ENCODE measurements around the gene MIA2.
"Not testable (repeated sequence)": the region's sequence is repeated elsewhere in the genome, so short reads cannot be mapped to it uniquely, and the experiment has no call there.

MIA2 gene, protein sequence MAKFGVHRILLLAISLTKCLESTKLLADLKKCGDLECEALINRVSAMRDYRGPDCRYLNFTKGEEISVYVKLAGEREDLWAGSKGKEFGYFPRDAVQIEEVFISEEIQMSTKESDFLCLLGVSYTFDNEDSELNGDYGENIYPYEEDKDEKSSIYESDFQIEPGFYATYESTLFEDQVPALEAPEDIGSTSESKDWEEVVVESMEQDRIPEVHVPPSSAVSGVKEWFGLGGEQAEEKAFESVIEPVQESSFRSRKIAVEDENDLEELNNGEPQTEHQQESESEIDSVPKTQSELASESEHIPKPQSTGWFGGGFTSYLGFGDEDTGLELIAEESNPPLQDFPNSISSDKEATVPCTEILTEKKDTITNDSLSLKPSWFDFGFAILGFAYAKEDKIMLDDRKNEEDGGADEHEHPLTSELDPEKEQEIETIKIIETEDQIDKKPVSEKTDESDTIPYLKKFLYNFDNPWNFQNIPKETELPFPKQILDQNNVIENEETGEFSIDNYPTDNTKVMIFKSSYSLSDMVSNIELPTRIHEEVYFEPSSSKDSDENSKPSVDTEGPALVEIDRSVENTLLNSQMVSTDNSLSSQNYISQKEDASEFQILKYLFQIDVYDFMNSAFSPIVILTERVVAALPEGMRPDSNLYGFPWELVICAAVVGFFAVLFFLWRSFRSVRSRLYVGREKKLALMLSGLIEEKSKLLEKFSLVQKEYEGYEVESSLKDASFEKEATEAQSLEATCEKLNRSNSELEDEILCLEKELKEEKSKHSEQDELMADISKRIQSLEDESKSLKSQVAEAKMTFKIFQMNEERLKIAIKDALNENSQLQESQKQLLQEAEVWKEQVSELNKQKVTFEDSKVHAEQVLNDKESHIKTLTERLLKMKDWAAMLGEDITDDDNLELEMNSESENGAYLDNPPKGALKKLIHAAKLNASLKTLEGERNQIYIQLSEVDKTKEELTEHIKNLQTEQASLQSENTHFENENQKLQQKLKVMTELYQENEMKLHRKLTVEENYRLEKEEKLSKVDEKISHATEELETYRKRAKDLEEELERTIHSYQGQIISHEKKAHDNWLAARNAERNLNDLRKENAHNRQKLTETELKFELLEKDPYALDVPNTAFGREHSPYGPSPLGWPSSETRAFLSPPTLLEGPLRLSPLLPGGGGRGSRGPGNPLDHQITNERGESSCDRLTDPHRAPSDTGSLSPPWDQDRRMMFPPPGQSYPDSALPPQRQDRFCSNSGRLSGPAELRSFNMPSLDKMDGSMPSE (N-terminal part only)

DNA sequence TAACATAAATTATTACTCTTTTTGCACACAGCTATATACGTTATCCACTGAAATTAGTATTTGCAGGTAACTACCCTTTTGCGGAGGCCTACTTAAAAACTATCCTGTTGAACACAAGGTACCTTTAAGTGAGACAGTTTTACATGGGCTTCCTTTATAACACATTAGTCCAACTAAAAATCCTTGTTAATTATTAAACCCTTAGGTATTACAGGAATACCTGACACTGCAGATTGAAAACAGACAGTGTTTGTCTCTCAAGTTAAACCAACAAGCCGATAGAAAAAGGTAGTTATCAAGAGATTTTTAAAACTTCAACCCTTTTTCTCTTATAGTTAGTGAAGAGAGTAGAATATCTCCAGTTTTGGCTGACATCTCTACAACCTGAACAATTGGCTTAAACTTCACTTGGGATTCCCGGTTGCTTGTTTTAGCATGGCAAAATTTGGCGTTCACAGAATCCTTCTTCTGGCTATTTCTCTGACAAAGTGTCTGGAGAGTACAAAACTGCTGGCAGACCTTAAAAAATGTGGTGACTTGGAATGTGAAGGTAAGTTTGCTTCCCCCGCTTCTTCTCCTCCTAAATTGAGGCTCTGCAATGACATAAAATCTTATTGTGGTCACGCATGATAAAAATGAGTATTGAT lies at the start of gene MIA2:
TSS of gene MIA2 (plus strand) at position 236 of the 647 bp plus-strand sequence. CDS start at position 436, 200 bp downstream.
- H3K4me3 ChIP-seq (ENCODE audit: low read depth, low read length) = no peak within 1 kb of the TSS
- no peak for DNase-seq (ENCODE audit: low read depth)

DNA sequence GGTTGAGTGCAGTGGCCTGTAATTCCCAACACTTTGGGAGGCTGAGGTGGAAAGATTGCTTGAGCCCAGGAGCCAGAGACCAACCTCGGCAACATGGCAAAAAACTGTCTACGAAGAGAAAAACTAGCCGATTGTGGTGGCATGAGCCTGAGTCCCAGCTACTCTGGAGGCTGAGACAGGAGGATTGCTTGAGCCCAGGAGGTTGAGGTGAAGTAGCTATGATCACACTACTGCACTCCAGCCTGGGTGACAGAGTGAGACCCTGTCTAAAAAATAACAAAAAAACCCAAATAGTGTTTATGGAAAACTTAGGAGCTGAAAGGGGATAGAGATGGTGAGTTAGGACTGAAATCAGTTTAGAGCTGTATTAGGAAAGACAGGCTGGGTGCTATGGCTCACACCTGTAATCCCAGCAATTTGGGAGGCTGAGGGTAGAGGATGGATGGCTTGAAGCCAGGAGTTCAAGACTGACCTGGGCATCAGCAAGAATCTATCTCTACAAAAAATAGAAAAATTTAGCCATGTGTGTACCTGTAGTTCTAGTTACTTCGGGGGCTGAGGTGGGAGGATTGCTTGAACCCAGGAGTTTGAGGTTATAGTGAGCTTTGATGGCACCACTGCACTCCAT lies 49.0 kb upstream of the MIA2 start:
- H3K4me3 ChIP-seq (ENCODE audit: low read depth, low read length) = no peak overlapping the region
- DNase-seq (ENCODE audit: low read depth) = no peak

DNA sequence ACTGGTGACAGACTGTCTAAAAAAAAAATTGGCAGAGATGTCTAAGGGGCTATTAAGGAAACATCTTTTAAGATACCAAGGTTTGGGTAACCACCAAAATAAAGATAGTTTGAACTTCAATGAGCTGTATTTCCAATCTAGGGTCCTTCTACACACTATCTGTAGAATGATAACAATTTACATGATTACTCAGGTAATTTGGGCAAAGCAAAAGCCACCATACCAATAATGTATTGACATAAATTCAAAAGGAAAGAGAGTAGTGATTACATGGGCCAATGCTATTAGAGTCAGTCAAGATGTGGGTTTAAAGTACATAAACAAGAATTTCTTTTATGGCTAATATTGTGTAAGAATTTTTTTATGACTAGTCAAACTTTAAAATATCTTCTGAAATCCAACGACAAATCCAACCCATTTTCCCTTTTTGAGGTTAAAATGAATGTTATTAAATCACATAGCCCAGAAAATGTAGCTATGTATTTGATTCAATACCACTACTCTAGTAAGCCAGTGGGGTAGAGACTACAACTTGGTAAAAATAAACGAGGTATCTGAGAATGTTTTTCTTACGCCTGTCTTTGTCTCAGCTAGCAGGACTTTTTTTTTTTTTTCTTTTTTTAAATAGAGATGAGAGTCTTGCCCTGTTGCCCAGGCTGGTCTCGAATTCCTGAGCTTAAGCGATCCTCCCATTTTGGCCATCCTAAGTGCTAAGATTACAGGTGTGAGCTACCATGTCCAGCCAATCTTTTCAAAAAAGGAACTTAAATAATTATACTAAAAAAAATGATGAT lies 48.3 kb upstream of the MIA2 start:
- H3K4me3 ChIP-seq (ENCODE audit: low read depth, low read length) = no peak overlapping the region

DNA sequence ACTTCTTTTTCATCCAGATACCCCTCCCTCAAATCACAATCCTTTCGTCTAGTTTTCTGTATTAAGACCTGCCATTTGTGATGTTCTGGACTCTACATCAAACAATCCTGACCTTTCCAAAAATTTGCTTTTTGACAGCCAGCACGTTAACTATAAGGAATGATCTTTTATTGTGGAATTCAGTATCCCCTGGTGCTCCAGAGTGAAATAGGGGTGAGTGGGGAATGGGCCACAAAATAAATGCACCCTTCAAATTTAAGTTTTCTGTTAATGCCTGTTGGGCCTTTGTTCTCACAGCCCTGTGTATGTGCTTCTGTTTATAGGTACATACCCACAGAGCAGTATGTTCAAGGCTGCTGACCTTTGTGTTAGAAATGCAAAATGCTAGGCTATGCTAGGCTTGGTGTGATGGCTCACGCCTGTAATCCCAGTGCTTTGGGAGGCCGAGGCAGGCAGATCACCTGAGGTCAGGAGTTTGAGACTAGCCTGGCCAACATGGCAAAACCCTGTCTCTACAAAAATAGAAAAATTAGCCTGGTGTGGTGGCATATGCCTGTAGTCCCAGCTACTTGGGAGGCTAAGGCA lies 46.7 kb upstream of the MIA2 start:
- DNase-seq (ENCODE audit: low read depth) = no peak
- H3K4me3 ChIP-seq (ENCODE audit: low read depth, low read length) = no peak overlapping the region

More for the DNA sequence above, 48.3 kb upstream of the MIA2 start:
- no peak for DNase-seq (ENCODE audit: low read depth)

DNA sequence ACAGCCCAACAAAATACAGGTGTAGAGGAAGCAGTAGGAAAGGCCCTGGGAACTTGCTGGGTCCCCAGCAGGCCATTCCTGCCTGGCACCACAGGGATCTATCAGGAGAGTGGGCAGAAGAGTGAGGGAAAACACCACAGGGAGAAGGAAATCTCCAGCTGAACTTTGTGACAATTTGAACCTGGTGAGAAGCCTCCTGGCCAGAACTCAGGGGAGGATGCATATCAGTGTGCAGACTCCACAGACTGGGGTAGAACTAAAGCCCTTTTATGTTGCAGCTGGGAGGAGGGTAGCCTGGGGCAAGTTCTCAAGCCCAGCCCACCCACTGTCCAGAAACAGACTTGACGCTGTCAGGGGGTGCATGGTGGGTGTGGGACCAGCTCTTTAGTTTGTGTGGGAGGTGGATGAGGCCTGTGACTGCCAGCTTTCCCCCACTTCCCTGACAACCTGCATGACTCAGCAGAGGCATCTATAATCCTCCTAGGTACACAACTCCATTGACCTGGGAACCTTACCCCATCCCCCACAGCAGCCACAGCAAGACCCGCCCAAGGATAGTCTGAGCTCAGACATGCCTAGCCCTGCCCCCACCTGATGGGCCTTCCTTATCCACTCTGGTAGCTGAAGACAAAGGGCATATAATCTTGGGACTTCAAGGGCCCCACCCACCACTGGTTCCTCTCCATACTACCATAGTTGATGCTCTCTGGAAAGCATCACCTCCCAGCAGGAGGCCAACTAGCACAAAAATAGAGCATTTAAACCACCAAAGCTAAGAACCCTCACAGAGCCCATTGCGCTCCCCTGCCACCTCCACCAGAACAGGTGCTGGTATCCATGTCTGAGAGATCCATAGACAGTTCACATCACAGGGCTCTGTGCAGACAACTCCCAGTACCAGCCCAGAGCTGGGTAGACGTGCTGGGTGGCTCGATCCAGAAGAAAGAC lies 29.8 kb upstream of the MIA2 start:
- H3K4me3 ChIP-seq (ENCODE audit: low read depth, low read length) = no peak overlapping the region
- no peak for DNase-seq (ENCODE audit: low read depth)

DNA sequence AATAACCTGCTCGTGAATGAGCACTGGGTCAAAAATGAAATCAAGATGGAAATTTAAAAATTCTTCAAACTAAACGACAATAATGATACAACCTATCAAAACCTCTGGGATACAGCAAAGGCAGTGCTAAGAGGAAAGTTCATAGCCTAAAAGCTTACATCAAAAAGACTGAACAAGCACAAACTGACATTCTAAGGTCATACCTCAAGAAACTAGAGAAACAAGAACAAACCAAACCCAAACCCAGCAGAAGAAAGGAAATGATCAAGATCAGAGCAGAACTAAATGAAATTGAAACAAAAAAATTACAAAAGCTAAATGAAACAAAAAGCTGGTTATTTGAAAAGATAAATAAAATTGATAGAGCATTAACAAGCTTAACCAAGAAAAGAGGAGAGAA lies 26.3 kb upstream of the MIA2 start:
- H3K4me3 ChIP-seq (ENCODE audit: low read depth, low read length); DNase-seq (ENCODE audit: low read depth): not testable (repeated sequence)

DNA sequence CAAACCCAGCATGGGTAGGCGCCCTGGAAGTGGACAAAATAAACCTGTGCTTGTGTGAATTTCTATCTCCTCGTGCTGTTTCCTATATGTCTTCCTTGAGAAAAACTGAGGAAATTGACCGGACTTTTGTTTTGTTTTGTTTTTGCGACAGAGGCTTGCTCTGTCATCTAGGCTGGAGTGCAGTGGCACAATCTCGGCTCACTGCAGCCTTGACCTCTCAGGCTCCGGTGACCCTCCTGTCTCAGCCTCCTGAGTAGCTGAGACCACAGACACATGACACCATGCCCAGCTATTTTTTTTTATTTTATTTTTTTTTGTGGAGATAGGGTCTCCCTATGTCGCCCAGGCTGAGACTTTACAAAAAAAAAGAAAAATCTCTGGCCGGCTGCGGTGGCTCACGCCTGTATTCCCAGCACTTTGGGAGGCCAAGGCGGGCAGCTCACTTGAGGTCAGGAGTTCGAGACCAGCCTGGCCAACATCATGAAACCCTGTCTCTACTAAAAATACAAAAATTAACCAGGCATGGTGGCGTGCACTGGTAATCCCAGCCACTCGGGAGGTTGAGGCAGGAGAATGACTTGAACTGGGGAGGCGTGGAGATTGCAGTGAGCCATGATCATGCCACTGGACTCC lies 22.5 kb upstream of the MIA2 start:
- no peak for DNase-seq (ENCODE audit: low read depth)
- no peak overlapping the region for H3K4me3 ChIP-seq (ENCODE audit: low read depth, low read length)

DNA sequence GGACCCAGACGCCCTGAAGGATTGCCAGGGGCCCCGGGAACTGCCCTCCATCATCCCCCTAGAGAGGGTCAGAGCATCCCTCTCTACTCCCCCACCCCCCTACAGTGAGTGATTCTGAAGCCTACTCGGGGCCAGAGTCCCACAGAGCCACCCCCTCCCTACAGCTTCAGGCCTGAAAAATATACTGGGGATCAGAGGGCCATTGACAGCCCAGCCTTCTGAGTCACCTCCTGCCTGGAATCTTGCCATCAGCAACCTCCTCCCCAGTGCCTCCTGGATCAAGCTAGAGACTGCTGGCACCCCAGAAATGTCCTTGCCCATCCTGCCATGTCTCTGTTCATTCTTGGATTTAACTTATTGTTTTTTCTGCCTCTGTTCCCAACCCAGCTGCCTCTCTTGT lies 21.7 kb upstream of the MIA2 start:
- no peak overlapping the region for H3K4me3 ChIP-seq (ENCODE audit: low read depth, low read length)
- DNase-seq (ENCODE audit: low read depth) = no peak

DNA sequence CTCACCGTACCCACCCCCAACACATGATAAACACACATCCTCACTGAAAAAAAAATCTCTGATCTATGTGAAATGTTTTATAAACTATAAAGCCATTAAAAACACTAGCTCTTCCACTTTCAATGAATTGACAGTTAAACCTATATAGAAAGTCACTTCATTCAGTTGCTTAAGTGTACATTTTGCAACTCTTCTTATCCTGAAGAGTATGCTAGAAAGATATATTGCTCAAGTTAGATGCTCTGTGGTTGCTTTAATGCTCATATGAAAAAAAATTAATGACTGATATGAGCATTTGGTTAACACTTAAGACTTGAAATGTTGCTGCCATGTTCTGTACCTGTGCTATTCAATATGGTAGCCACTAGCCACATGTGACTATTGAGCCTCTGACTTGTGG lies 21.0 kb upstream of the MIA2 start:
- no peak for DNase-seq (ENCODE audit: low read depth)

DNA sequence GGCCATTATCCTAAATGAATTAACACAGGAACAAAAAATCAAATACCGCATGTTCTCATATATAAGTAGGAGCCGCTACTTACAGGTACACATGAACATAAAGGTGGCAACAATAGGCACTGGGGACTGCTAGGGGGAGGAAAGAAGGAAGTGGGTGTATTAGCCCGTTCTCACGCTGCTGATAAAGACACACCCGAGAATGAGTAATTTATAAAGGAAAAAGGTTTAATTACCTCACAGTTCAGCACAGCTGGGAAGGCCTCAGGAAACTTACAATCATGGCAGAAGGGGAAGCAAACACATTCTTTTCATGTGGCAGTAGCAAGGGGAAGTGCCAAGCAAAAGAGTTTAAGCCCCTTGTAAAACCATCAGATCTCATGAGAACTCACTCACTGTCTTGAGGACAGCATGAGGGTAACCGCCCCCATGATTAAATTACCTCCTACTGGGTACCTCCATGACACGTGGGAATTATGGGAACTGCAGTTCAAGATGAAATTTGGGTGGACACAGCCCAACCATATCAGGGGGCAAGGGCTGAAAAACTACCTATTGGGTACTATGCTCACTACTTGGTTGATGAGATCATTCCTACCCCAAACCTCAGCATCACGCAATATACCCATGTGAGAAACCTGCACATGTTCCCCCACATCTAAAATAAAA lies 16.4 kb upstream of the MIA2 start:
- no peak overlapping the region for H3K4me3 ChIP-seq (ENCODE audit: low read depth, low read length)
- no peak for DNase-seq (ENCODE audit: low read depth)

More for the DNA sequence above, 21.0 kb upstream of the MIA2 start:
- no peak overlapping the region for H3K4me3 ChIP-seq (ENCODE audit: low read depth, low read length)

DNA sequence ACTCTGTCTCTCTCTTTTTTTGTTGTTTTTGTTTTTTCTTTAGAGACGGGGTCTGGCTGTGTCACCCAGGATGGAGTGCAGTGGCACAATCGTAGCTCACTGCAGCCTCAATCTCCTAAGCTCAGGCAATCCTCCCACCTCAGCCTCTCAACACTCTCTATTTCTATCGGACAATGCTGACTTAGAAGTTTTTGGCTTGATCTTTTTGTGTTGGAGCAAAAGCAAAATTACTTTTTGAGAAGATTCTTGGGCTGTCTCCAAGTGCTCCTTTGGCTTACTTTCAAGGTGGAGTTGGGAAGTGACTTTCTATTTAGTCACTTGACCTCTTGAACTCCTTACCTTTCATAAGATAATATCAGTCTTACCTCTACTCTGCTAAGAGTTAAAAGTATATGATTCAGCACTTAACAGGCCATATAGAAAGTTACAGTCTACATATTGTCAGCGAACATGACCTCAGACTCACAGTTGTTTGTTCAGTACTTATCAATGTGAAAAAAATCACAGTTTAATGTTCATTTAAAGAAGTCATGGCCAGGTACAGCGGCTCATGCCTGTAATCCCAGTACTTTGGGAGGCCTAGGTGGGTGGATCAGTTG lies 15.4 kb upstream of the MIA2 start:
- no peak overlapping the region for H3K4me3 ChIP-seq (ENCODE audit: low read depth, low read length)
- DNase-seq (ENCODE audit: low read depth) = no peak

DNA sequence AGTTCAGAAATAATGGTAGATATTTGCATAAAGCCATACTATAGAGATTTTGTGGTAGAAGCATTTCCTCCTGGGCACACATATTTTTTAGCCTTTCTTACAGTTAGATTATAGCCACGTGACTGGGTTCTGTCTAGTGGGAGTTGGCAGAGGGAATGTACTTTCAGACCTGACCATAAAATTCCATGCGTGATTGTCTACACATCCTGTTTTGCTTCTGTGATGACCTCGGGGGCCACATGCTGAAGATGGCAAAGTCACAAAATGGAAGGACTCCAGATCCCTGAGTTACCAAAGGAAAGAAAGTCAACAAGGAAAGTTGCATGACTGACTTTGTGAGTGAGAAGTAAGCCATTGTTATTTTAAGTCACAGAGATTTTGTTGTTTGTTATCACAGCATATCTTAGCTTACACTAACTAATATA lies 14.6 kb upstream of the MIA2 start:
- no peak for DNase-seq (ENCODE audit: low read depth)
- H3K4me3 ChIP-seq (ENCODE audit: low read depth, low read length) = no peak overlapping the region

DNA sequence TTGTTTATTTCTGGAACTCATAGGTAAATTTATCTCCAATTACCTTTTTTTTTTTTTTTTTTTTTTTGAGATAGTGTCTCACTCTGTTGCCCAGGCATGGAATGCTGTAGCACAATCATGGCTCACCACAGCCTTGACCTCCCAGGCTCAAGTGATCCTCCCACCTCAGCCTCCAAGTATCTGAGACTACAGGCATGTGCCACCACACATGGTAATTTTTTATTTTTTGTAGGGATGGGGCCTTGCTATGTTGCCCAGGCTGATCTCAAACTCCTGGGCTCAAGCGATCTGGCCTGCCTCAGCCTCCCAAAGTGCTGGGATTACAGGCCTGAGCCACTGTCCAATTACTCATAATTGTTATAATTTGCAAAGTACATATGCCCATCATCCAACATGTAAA lies 13.2 kb upstream of the MIA2 start:
- not testable (repeated sequence) for DNase-seq (ENCODE audit: low read depth)

DNA sequence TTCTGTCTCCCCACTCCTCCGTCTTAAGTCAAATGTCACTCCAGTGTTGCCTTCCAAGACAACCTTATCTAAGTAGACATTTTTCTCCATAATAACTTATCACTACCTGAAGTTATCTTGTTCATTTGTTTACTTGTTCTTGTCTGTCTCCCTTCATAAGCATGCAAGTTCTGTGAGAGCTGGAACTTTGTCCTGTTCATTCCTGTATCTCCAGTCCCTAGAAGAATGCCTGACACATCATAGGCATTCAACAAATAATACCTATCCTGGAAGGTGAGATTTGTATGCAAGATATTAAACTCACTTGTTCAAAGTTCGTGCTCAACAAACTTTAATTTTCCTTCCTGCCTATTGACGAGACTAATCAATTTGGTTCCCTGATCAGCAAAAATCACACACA lies 5.7 kb upstream of the MIA2 start:
- no peak for DNase-seq (ENCODE audit: low read depth)
- no peak overlapping the region for H3K4me3 ChIP-seq (ENCODE audit: low read depth, low read length)

More for the DNA sequence above, 13.2 kb upstream of the MIA2 start:
- H3K4me3 ChIP-seq (ENCODE audit: low read depth, low read length) = not testable (repeated sequence)

DNA sequence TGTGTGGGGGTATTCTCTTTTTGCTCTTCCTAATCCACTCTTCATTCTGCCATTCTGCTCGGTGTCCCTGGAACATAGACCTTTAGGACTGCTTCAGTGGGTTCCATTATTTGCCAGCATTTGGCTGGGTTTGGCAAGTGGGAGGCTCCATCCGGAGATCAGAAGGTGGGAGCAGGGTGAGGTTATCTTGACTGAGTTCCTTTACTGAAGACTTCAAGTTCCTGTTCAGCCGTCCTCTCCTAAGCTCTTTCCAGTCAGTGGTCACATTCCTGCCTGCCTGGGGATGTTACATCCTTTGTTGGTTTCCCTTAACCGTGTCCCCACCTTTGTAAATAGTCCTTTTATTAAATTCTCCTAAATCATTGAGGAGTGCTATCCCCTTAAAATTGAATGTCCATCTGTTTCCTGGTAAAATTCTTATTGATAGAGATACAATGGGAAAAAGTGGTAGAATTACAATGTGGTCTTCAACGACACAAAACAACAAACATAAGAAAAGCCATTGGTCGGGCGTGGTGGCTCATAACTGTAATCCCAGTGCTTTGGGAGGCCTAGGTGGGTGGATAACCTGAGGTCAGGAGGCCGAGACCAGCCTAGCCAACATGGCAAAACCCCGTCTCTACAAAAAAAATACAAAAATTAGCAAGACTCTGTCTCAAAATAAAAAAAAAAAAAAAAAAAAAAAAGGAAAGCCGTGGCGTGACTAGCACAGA lies 5.0 kb upstream of the MIA2 start:
- DNase-seq (ENCODE audit: low read depth) = no peak
- no peak overlapping the region for H3K4me3 ChIP-seq (ENCODE audit: low read depth, low read length)
